HEK293 (cell line): ENCODE results near the gene COQ8B.

ENCODE experiments used
- EGR2 ChIP-seq: fragments of 450-650 bp; formaldehyde crosslinking; IDR thresholded peaks from 2 replicates; pipeline ENCODE4 v1.5.1; 2016; ENCODE audit warnings: low read depth, missing biosample characterization, missing genetic modification characterization
- GLI2 ChIP-seq: fragments of 450-650 bp; formaldehyde crosslinking; IDR thresholded peaks from 2 replicates; pipeline ENCODE4; 2017; ENCODE audit warnings: missing biosample characterization, missing genetic modification characterization, low read depth, borderline replicate concordance
- HOXC10 ChIP-seq: sonication (generic); formaldehyde crosslinking; IDR thresholded peaks from 2 replicates; pipeline ENCODE4 v1.8.1; 2023; ENCODE audit warnings: mild to moderate bottlenecking, missing genetic modification reagents
- KLF16 ChIP-seq: fragments of 450-650 bp; formaldehyde crosslinking; IDR thresholded peaks from 2 replicates; pipeline ENCODE4 v1.5.1; 2017; ENCODE audit warnings: missing biosample characterization, missing genetic modification characterization
- KLF8 ChIP-seq: fragments of 450-650 bp; formaldehyde crosslinking; IDR thresholded peaks from 2 replicates; pipeline ENCODE4 v1.5.1; 2016; ENCODE audit warnings: missing biosample characterization, missing genetic modification characterization
- KLF9 ChIP-seq: fragments of 450-650 bp; formaldehyde crosslinking; IDR thresholded peaks from 2 replicates; pipeline ENCODE4 v1.5.1; 2016; ENCODE audit warnings: missing biosample characterization, missing genetic modification characterization, low read depth
- MZF1 ChIP-seq: fragments of 450-650 bp; formaldehyde crosslinking; IDR thresholded peaks from 2 replicates; pipeline ENCODE4 v1.5.1; 2017; ENCODE audit warnings: missing biosample characterization, missing genetic modification characterization, borderline replicate concordance
- OSR2 ChIP-seq: fragments of 450-650 bp; formaldehyde crosslinking; IDR thresholded peaks from 2 replicates; pipeline ENCODE4 v1.5.1; 2016; ENCODE audit warnings: missing biosample characterization, missing genetic modification characterization
- PRDM1 ChIP-seq: fragments of 450-650 bp; formaldehyde crosslinking; IDR thresholded peaks from 2 replicates; pipeline ENCODE4; 2016; ENCODE audit warnings: missing biosample characterization, missing genetic modification characterization
- PRDM4 ChIP-seq: fragments of 450-650 bp; formaldehyde crosslinking; IDR thresholded peaks from 2 replicates; pipeline ENCODE4 v1.5.1; 2017; ENCODE audit warnings: missing biosample characterization, missing genetic modification characterization
- SCRT1 ChIP-seq: fragments of 450-650 bp; formaldehyde crosslinking; IDR thresholded peaks from 2 replicates; pipeline ENCODE4 v1.5.1; 2016; ENCODE audit warnings: missing biosample characterization, missing genetic modification characterization, borderline replicate concordance
- SP2 ChIP-seq: fragments of 450-650 bp; formaldehyde crosslinking; IDR thresholded peaks from 2 replicates; pipeline ENCODE4 v1.5.1; 2016; ENCODE audit warnings: missing biosample characterization, missing genetic modification characterization
- ZBTB7A ChIP-seq: fragments of 450-650 bp; formaldehyde crosslinking; IDR thresholded peaks from 2 replicates; pipeline ENCODE4 v1.5.1; 2016; ENCODE audit warnings: low read depth, missing biosample characterization, missing genetic modification characterization
- ZNF148 ChIP-seq: fragments of 450-650 bp; formaldehyde crosslinking; IDR thresholded peaks from 2 replicates; pipeline ENCODE4 v1.5.0; 2017; ENCODE audit warnings: missing biosample characterization, missing genetic modification characterization, borderline replicate concordance
- ZNF16 ChIP-seq: fragments of 450-650 bp; formaldehyde crosslinking; IDR thresholded peaks from 2 replicates; pipeline ENCODE4 v1.5.1; 2016; ENCODE audit warnings: low read depth, missing biosample characterization, missing genetic modification characterization
- ZNF202 ChIP-seq: fragments of 450-650 bp; formaldehyde crosslinking; IDR thresholded peaks from 2 replicates; pipeline ENCODE4 v1.5.1; 2016; ENCODE audit warnings: missing biosample characterization, missing genetic modification characterization, borderline replicate concordance
- ZNF211 ChIP-seq: fragments of 450-650 bp; formaldehyde crosslinking; IDR thresholded peaks from 2 replicates; pipeline ENCODE4 v1.5.1; 2016; ENCODE audit warnings: low read depth, missing biosample characterization, missing genetic modification characterization
- ZNF292 ChIP-seq: fragments of 450-650 bp; formaldehyde crosslinking; IDR thresholded peaks from 2 replicates; pipeline ENCODE4 v1.5.1; 2016; ENCODE audit warnings: low read depth, missing biosample characterization, missing genetic modification characterization, borderline replicate concordance
- ZNF335 ChIP-seq: fragments of 450-650 bp; formaldehyde crosslinking; conservative IDR thresholded peaks from 2 replicates; pipeline ENCODE4 v1.5.1; 2016; ENCODE audit warnings: missing biosample characterization, missing genetic modification characterization
- ZNF449 ChIP-seq: fragments of 450-650 bp; formaldehyde crosslinking; IDR thresholded peaks from 2 replicates; pipeline ENCODE4 v1.5.1; 2017; ENCODE audit warnings: missing biosample characterization, mild to moderate bottlenecking, missing genetic modification characterization, moderate library complexity
- ZNF488 ChIP-seq: fragments of 450-650 bp; formaldehyde crosslinking; IDR thresholded peaks from 2 replicates; pipeline ENCODE4 v1.5.1; 2016; ENCODE audit warnings: missing biosample characterization, missing genetic modification characterization
- ZNF501 ChIP-seq: fragments of 450-650 bp; formaldehyde crosslinking; IDR thresholded peaks from 2 replicates; pipeline ENCODE4 v1.5.1; 2016; ENCODE audit warnings: missing biosample characterization, missing genetic modification characterization
- ZNF529 ChIP-seq: fragments of 450-650 bp; formaldehyde crosslinking; IDR thresholded peaks from 2 replicates; pipeline ENCODE4 v1.5.1; 2017; ENCODE audit warnings: missing genetic modification characterization, missing biosample characterization; ENCODE audit not compliant: insufficient replicate concordance
- ZNF639 ChIP-seq: fragments of 450-650 bp; formaldehyde crosslinking; IDR thresholded peaks from 2 replicates; pipeline ENCODE4 v1.5.1; 2016; ENCODE audit warnings: missing biosample characterization, missing genetic modification characterization
- ZNF664 ChIP-seq: fragments of 450-650 bp; formaldehyde crosslinking; IDR thresholded peaks from 2 replicates; pipeline ENCODE4 v1.5.1; 2016; ENCODE audit warnings: missing biosample characterization, missing genetic modification characterization
- ZNF692 ChIP-seq: fragments of 450-650 bp; formaldehyde crosslinking; IDR thresholded peaks from 2 replicates; pipeline ENCODE4 v1.5.1; 2016; ENCODE audit warnings: missing biosample characterization, missing genetic modification characterization
- ZNF76 ChIP-seq: fragments of 450-650 bp; formaldehyde crosslinking; IDR thresholded peaks from 2 replicates; pipeline ENCODE4; 2016; ENCODE audit warnings: low read depth, missing biosample characterization, missing genetic modification characterization, borderline replicate concordance
- ZNF776 ChIP-seq: fragments of 450-650 bp; formaldehyde crosslinking; IDR thresholded peaks from 2 replicates; pipeline ENCODE4 v1.5.0; 2017; ENCODE audit warnings: missing biosample characterization, missing genetic modification characterization, borderline replicate concordance
- ZNF777 ChIP-seq: fragments of 450-650 bp; formaldehyde crosslinking; IDR thresholded peaks from 2 replicates; pipeline ENCODE4 v1.5.1; 2017; ENCODE audit warnings: missing biosample characterization, missing genetic modification characterization, borderline replicate concordance

The COQ8B gene

GRCh38 chr19:40714441-40715299 lies 2.0 kb downstream of the COQ8B start (continued):
- TF ChIP-seq ZNF692 (tag by site-specific recombination): peak; percentile 93
- TF ChIP-seq ZNF292 (tag by site-specific recombination): no peak
- TF ChIP-seq ZNF776 (tag by site-specific recombination): no peak
- peak; percentile 18; the same call in 1 of the 2 replicates for TF ChIP-seq ZBTB7A (tag by site-specific recombination)
- peak; percentile 73 for TF ChIP-seq ZNF76 (tag by site-specific recombination)
- no peak for TF ChIP-seq HOXC10 (CRISPR knock-in tag)
- TF ChIP-seq SP2 (tag by site-specific recombination): peak; percentile 96
- no peak for TF ChIP-seq ZNF529
- peak; percentile 56; the same call in 1 of the 2 replicates for TF ChIP-seq KLF9 (tag by site-specific recombination)
- no peak for TF ChIP-seq ZNF202
- no peak for TF ChIP-seq ZNF501 (tag by site-specific recombination)
- no peak for TF ChIP-seq ZNF488
- peak; percentile 14; the same call in 1 of the 2 replicates for TF ChIP-seq ZNF639 (tag by site-specific recombination)
- peak; percentile 27; the same call in 1 of the 2 replicates for TF ChIP-seq KLF8 (tag by site-specific recombination)
- no peak for TF ChIP-seq GLI2 (tag by site-specific recombination)
- TF ChIP-seq ZNF449 (tag by site-specific recombination): no peak
- TF ChIP-seq MZF1 (tag by site-specific recombination): peak; percentile 8; the same call in 1 of the 2 replicates
- no peak for TF ChIP-seq PRDM4 (tag by site-specific recombination)
- no peak for TF ChIP-seq ZNF16
- TF ChIP-seq PRDM1: peak; percentile 55
- TF ChIP-seq SCRT1: no peak
- TF ChIP-seq OSR2 (tag by site-specific recombination): peak; percentile 51; the same call in 1 of the 2 replicates
- TF ChIP-seq ZNF211 (tag by site-specific recombination): no peak
- 0 out of 2 replicates have a peak, but pooled peaks have one; percentile 72 for TF ChIP-seq ZNF148
- TF ChIP-seq ZNF777: no peak
- no peak for TF ChIP-seq KLF16
- TF ChIP-seq EGR2 (tag by site-specific recombination): peak; percentile 95
- TF ChIP-seq ZNF335: peak; percentile 69
- no peak for TF ChIP-seq ZNF664 (tag by site-specific recombination)
